Measurements from ENCODE around the gene BET1L.

BET1L gene

GRCh38 chr11:227824-228379 is 20.7 kb upstream of the BET1L start:
- DNase-seq = no peak

GRCh38 chr11:225734-226453 is 18.7 kb upstream of the BET1L start:
- no peak for DNase-seq

- no peak for DNase-seq
Measured at GRCh38 chr11:224424-224823, 17.2 kb upstream of the BET1L start.

GRCh38 chr11:223884-224283 is 16.7 kb upstream of the BET1L start:
- DNase-seq = no peak

- no peak for DNase-seq
Measured at GRCh38 chr11:223026-223789, 16.0 kb upstream of the BET1L start.

- DNase-seq = no peak
Measured at GRCh38 chr11:221998-222789, 15.0 kb upstream of the BET1L start.

GRCh38 chr11:221539-221938 is 14.3 kb upstream of the BET1L start:
- no peak for DNase-seq

- peak; percentile 96 for DNase-seq
Measured at GRCh38 chr11:220641-221215, 13.5 kb upstream of the BET1L start.

- DNase-seq = no peak
Measured at GRCh38 chr11:218815-219593, 11.8 kb upstream of the BET1L start.

- peak; percentile 28 for DNase-seq
Measured at GRCh38 chr11:217704-218103, 10.5 kb upstream of the BET1L start.

GRCh38 chr11:216081-216974 is 9.1 kb upstream of the BET1L start:
- DNase-seq = no peak

GRCh38 chr11:215581-216037 is 8.4 kb upstream of the BET1L start:
- DNase-seq = no peak

- no peak for DNase-seq
Measured at GRCh38 chr11:214083-214482, 6.9 kb upstream of the BET1L start.

GRCh38 chr11:213111-213510 is 5.9 kb upstream of the BET1L start:
- no peak for DNase-seq

GRCh38 chr11:212150-213100 is 5.2 kb upstream of the BET1L start:
- no peak for DNase-seq

GRCh38 chr11:211741-212140 is 4.5 kb upstream of the BET1L start:
- DNase-seq = no peak

GRCh38 chr11:211295-211694 is 4.1 kb upstream of the BET1L start:
- no peak for DNase-seq

GRCh38 chr11:210803-211180 is 3.6 kb upstream of the BET1L start:
- DNase-seq = no peak

GRCh38 chr11:210122-210802 is 3.1 kb upstream of the BET1L start:
- no peak for DNase-seq
